Measurements from ENCODE around the gene RHOU. TPM values are rescaled to one million over a fixed set of nuclear protein-coding genes. Genes with fewer than 3 reads are reported as not detected.

RHOU gene
- total RNA-seq, 1 donor from 2014 or later, result 54.4 TPM

DNA sequence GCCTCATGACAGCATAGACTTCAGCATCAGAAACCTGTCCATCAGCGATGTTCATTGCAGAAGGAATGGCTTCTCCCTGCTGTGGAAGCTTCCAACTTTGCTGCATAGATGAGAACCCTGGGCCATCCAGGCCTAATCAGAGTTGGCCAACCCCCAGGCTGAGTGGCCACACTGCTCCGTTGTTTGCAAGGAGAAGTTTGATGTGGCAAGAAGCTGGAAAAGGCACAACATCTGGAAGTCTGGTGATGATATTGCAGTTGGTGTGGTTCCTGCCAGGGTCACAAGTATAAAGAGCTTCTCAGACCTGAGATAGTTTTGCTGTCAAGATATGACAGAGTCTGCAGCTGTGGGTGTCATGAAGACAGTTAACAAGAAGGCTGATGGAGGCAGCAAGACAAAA lies 41.2 kb downstream of the RHOU start:
- TF ChIP-seq, protein P1, sequence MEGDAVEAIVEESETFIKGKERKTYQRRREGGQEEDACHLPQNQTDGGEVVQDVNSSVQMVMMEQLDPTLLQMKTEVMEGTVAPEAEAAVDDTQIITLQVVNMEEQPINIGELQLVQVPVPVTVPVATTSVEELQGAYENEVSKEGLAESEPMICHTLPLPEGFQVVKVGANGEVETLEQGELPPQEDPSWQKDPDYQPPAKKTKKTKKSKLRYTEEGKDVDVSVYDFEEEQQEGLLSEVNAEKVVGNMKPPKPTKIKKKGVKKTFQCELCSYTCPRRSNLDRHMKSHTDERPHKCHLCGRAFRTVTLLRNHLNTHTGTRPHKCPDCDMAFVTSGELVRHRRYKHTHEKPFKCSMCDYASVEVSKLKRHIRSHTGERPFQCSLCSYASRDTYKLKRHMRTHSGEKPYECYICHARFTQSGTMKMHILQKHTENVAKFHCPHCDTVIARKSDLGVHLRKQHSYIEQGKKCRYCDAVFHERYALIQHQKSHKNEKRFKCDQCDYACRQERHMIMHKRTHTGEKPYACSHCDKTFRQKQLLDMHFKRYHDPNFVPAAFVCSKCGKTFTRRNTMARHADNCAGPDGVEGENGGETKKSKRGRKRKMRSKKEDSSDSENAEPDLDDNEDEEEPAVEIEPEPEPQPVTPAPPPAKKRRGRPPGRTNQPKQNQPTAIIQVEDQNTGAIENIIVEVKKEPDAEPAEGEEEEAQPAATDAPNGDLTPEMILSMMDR (IDR thresholded peaks at IDR 0.05; ENCODE audit: unreplicated experiment), result no peak
- H3K27ac Mint-ChIP-seq, result no peak overlapping the region
- H3K9me3 Mint-ChIP-seq (ENCODE audit: low read depth), result no peaks in the 10 kb centered on the region
- H3K27me3 Mint-ChIP-seq, result peaks cover 2% of the 10 kb centered on the region
- H3K4me3 Mint-ChIP-seq (ENCODE audit: low read depth), result no peak overlapping the region
- H3K36me3 Mint-ChIP-seq (ENCODE audit: insufficient read depth), result no peaks in the 10 kb centered on the region
- no peak for DNase-seq (ENCODE audit: low spot score, unreplicated experiment)
- H3K4me1 Mint-ChIP-seq (ENCODE audit: low read depth), result no peaks in the 10 kb centered on the region

GRCh38 chr1:228777236-228777635 lies 42.0 kb downstream of the RHOU start:
- Mint-ChIP-seq H3K36me3 (ENCODE audit: insufficient read depth) (no peaks in the 10 kb centered on the region), H3K9me3 (ENCODE audit: low read depth) (no peaks in the 10 kb centered on the region), H3K4me1 (ENCODE audit: low read depth) (no peaks in the 10 kb centered on the region), H3K4me3 (ENCODE audit: low read depth) (no peak overlapping the region), H3K27me3 (peaks cover 2% of the 10 kb centered on the region), H3K27ac (no peak overlapping the region)
- TF ChIP-seq, protein P1 (IDR thresholded peaks at IDR 0.05; ENCODE audit: unreplicated experiment), result no peak
- no peak for DNase-seq (ENCODE audit: low spot score, unreplicated experiment)

GRCh38 chr1:228778026-228778425 lies 42.7 kb downstream of the RHOU start:
- no peak for DNase-seq (ENCODE audit: low spot score, unreplicated experiment)
- peaks cover 2% of the 10 kb centered on the region for H3K27me3 Mint-ChIP-seq
- TF ChIP-seq, protein P1 (IDR thresholded peaks at IDR 0.05; ENCODE audit: unreplicated experiment), result no peak
- H3K27ac Mint-ChIP-seq, result no peak overlapping the region
- H3K4me1 Mint-ChIP-seq (ENCODE audit: low read depth), result no peaks in the 10 kb centered on the region
- H3K9me3 Mint-ChIP-seq (ENCODE audit: low read depth), result no peaks in the 10 kb centered on the region
- no peaks in the 10 kb centered on the region for H3K36me3 Mint-ChIP-seq (ENCODE audit: insufficient read depth)
- no peak overlapping the region for H3K4me3 Mint-ChIP-seq (ENCODE audit: low read depth)

GRCh38 chr1:228778466-228778865 lies 43.2 kb downstream of the RHOU start:
- Mint-ChIP-seq H3K27me3 (peaks cover 2% of the 10 kb centered on the region), H3K36me3 (ENCODE audit: insufficient read depth) (no peaks in the 10 kb centered on the region), H3K4me3 (ENCODE audit: low read depth) (no peak overlapping the region), H3K27ac (no peak overlapping the region), H3K9me3 (ENCODE audit: low read depth) (no peaks in the 10 kb centered on the region), H3K4me1 (ENCODE audit: low read depth) (no peaks in the 10 kb centered on the region)
- DNase-seq (ENCODE audit: low spot score, unreplicated experiment), result no peak
- TF ChIP-seq, protein P1 (IDR thresholded peaks at IDR 0.05; ENCODE audit: unreplicated experiment), result no peak

DNA sequence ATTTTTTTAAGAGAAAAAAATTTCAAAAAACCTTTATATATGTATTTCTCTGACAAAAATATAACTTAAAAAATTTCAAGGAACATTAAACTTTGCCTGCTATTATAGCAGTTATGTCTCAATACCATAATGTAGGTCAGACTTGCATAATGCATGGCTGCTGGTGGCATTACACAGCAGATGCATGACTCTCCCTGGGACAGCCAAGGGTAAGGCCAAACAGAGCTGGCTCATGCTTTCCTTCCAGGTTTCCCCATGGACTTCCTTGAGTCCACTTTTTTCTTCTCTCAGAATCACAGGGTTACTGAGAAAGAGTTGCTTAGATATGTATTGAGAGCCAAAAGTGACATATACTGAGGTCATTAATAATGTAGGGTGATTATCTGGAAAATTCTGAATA lies 43.7 kb downstream of the RHOU start:
- peaks cover 3% of the 10 kb centered on the region for H3K4me1 Mint-ChIP-seq (ENCODE audit: low read depth)
- no peak overlapping the region for H3K4me3 Mint-ChIP-seq (ENCODE audit: low read depth)
- TF ChIP-seq, protein P1 (IDR thresholded peaks at IDR 0.05; ENCODE audit: unreplicated experiment), result no peak
- H3K36me3 Mint-ChIP-seq (ENCODE audit: insufficient read depth), result no peaks in the 10 kb centered on the region
- DNase-seq (ENCODE audit: low spot score, unreplicated experiment), result no peak
- H3K9me3 Mint-ChIP-seq (ENCODE audit: low read depth), result no peaks in the 10 kb centered on the region
- peaks cover 2% of the 10 kb centered on the region for H3K27me3 Mint-ChIP-seq
- H3K27ac Mint-ChIP-seq, result no peak overlapping the region
